PC-3 (cell line): ENCODE measurements around the gene ICE1.

ENCODE experiments used
- CTCF ChIP-seq: fragments of 300-600 bp; sonication (generic); conservative IDR thresholded peaks from 2 replicates; pipeline ENCODE4 v1.5.1; 2017; ENCODE audit warnings: antibody characterized with exemption, low read depth, mild to moderate bottlenecking, low read length
- EZH2 ChIP-seq: fragments of 300-600 bp; sonication (generic); IDR thresholded peaks from one replicate; pipeline ENCODE4 v1.6.1; 2017; ENCODE audit warnings: antibody characterized with exemption, mild to moderate bottlenecking, low read length; ENCODE audit not compliant: unreplicated experiment
- EZH2phosphoT487 ChIP-seq: fragments of 300-600 bp; sonication (generic); IDR thresholded peaks from 2 replicates; pipeline ENCODE4 v1.6.1; 2018; ENCODE audit warnings: mild to moderate bottlenecking, antibody characterized with exemption, low read length, borderline replicate concordance

- TF ChIP-seq CTCF = no peak
- TF ChIP-seq EZH2 = no peak
- TF ChIP-seq EZH2phosphoT487 = no peak
Observed at GRCh38 chr5:5473226-5473625, 50.7 kb downstream of the ICE1 start.
